ENCODE results near the gene TDRD1.

Gene TDRD1

GRCh38 chr10:114175667-114176066, 3.5 kb upstream of the TDRD1 start:
- H3K4me3 ChIP-seq (ENCODE audit: low read depth, low read length), result no peak overlapping the region
- no peak for TF ChIP-seq CTCF (IDR thresholded peaks at IDR 0.05; ENCODE audit: borderline replicate concordance, insufficient read depth, low read depth, low read length)

GRCh38 chr10:114176511-114176910, 2.6 kb upstream of the TDRD1 start:
- no peak for TF ChIP-seq CTCF (IDR thresholded peaks at IDR 0.05; ENCODE audit: borderline replicate concordance, insufficient read depth, low read depth, low read length)
- H3K4me3 ChIP-seq (ENCODE audit: low read depth, low read length), result no peak overlapping the region

- TF ChIP-seq CTCF (IDR thresholded peaks at IDR 0.05; ENCODE audit: borderline replicate concordance, insufficient read depth, low read depth, low read length), result no peak
- H3K4me3 ChIP-seq (ENCODE audit: low read depth, low read length), result no peak overlapping the region
Observed at GRCh38 chr10:114179747-114180146, 594 bp downstream of the TDRD1 start.

GRCh38 chr10:114180937-114181336, 1.8 kb downstream of the TDRD1 start:
- H3K4me3 ChIP-seq (ENCODE audit: low read depth, low read length), result no peak overlapping the region

GRCh38 chr10:114181971-114182370, 2.8 kb downstream of the TDRD1 start:
- no peak for TF ChIP-seq CTCF (IDR thresholded peaks at IDR 0.05; ENCODE audit: borderline replicate concordance, insufficient read depth, low read depth, low read length)
- no peak overlapping the region for H3K4me3 ChIP-seq (ENCODE audit: low read depth, low read length)

More at GRCh38 chr10:114180937-114181336, 1.8 kb downstream of the TDRD1 start:
- no peak for TF ChIP-seq CTCF (IDR thresholded peaks at IDR 0.05; ENCODE audit: borderline replicate concordance, insufficient read depth, low read depth, low read length)

- no peak overlapping the region for H3K4me3 ChIP-seq (ENCODE audit: low read depth, low read length)
- TF ChIP-seq CTCF (IDR thresholded peaks at IDR 0.05; ENCODE audit: borderline replicate concordance, insufficient read depth, low read depth, low read length), result no peak
Observed at GRCh38 chr10:114183563-114183962, 4.4 kb downstream of the TDRD1 start.

- no peak for TF ChIP-seq CTCF (IDR thresholded peaks at IDR 0.05; ENCODE audit: borderline replicate concordance, insufficient read depth, low read depth, low read length)
- H3K4me3 ChIP-seq (ENCODE audit: low read depth, low read length), result no peak overlapping the region
Observed at GRCh38 chr10:114184276-114184675, 5.1 kb downstream of the TDRD1 start.

Measured in GM12875 (cell line).